ENCODE data around the gene MEA1. TPM values are rescaled to one million over a fixed set of nuclear protein-coding genes. Genes with fewer than 3 reads are reported as not detected.

Gene MEA1
- total and polyA plus RNA-seq, 10 of the 15 experiments (the other 5 are each of a cell fraction or from before 2014, with no cell fraction given): 59.1 to 148 (median 96.4) TPM

DNA sequence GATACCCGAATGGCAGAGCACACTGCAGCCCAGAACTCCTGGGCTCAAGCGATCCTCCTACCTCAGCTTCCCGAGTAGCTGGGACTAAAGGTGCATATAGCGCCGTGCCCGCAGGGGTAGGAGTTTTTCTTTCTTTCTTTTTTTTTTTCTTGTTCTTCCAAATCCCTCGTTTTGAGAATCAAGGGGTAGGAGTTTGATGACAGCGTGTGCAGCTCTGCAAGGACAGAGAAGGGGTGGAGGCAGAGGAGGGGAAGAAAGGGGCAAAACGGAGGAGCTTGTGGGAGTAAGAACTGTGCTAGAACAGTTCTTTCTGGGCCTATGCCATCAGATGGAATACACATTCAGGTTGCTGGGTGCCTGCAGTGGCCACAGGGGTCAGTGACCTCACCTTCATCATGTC lies 23.0 kb upstream of the MEA1 start:
- Histone ChIP-seq H3K4me1 (ENCODE audit: control insufficient read depth, insufficient read depth, low read length) (no peaks in the 10 kb centered on the region), H3K9me3 (replicated peaks; ENCODE audit: control insufficient read depth, insufficient read depth, low read length) (no peaks in the 10 kb centered on the region), H3K79me2 (ENCODE audit: control insufficient read depth, insufficient read depth, low read length) (no peaks in the 10 kb centered on the region), H3K4me2 (ENCODE audit: control insufficient read depth, insufficient read depth) (no peak overlapping the region), H3K9ac (ENCODE audit: control insufficient read depth, insufficient read depth, low read length) (no peak overlapping the region), H3K4me3 (no peak overlapping the region), H3K27ac (ENCODE audit: control insufficient read depth, insufficient read depth) (no peak overlapping the region), H2AFZ (ENCODE audit: control insufficient read depth, low read depth, low read length) (no peak overlapping the region), H3K27me3 (replicated peaks in 1 of 2; ENCODE audit: control insufficient read depth in 2 of 2, insufficient read depth in 2 of 2, low read length in 1 of 2) (no peaks in the 10 kb centered on the region), H4K20me1 (ENCODE audit: control insufficient read depth, insufficient read depth) (no peaks in the 10 kb centered on the region), H3K36me3 (ENCODE audit: control insufficient read depth in 2 of 2, insufficient read depth in 2 of 2, low read length in 1 of 2) (peaks cover 11 to 12% of the 10 kb centered on the region in 2 experiments)
- WGBS (ENCODE audit: insufficient coverage, insufficient replicate concordance, low lambda C conversion rate, missing lambda C conversion rate): 86% methylated on average over 9 of the region's 9 CpGs
- ChIA-PET SMC1A (ENCODE audit: uncharacterized antibody, unreplicated experiment) (no interaction called here), POLR2A (interaction anchor here (0.7 to 0.9 kb wide), 2 partner anchors 18 to 102 kb away, joined by 3 to 4 read pairs; partner anchors contain the start of gene CUL7), RAD21 (ENCODE audit: unreplicated experiment) (no interaction called here), CTCF (interaction anchor here (0.6 kb wide), 1 partner anchor 18 kb away, joined by 4 read pairs; no protein-coding TSS in a partner anchor)
- no TSS peak for BruUV-seq (replicated peaks)
- in situ Hi-C loops (cut with MboI): no loop called here
- no peak for FAIRE-seq
- ATAC-seq: no peak
- no peak for DNase-seq (ENCODE audit: low read depth, low spot score)
- intact Hi-C loops (cut with micrococcal nuclease; ENCODE audit: unreplicated experiment): no loop called here
- TF ChIP-seq RB1 (IDR thresholded peaks at IDR 0.05; ENCODE audit: borderline replicate concordance) (no peak), PRDM15 (CRISPR knock-in tag; IDR thresholded peaks at IDR 0.05) (no peak), ZSCAN29 (IDR thresholded peaks at IDR 0.05) (no peak), MYC (IDR thresholded peaks at IDR 0.05; ENCODE audit: insufficient read depth, insufficient read length, insufficient replicate concordance, low read length, severe bottlenecking) (no peak), IRF4 (IDR thresholded peaks at IDR 0.05; ENCODE audit: low read depth, low read length) (no peak), BHLHE40 (IDR thresholded peaks at IDR 0.05; ENCODE audit: borderline replicate concordance in 1 of 2, low read depth in 2 of 2, low read length in 1 of 2) (no peak), CEBPZ (IDR thresholded peaks at IDR 0.05; ENCODE audit: low read depth, low read length) (no peak), ZNF384 (IDR thresholded peaks at IDR 0.05; ENCODE audit: borderline replicate concordance, low read depth, low read length) (no peak), MEF2A (IDR thresholded peaks at IDR 0.05; ENCODE audit: insufficient read depth, low read depth, low read length) (no peak), CHD4 (IDR thresholded peaks at IDR 0.05) (no peak), FOS (IDR thresholded peaks at IDR 0.05; ENCODE audit: borderline replicate concordance, extremely low read depth, insufficient read length) (no peak)
- TF ChIP-seq, protein P1, sequence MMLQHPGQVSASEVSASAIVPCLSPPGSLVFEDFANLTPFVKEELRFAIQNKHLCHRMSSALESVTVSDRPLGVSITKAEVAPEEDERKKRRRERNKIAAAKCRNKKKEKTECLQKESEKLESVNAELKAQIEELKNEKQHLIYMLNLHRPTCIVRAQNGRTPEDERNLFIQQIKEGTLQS (IDR thresholded peaks at IDR 0.05; ENCODE audit: borderline replicate concordance, extremely low read depth, low read depth, low read length): no peak
- TF ChIP-seq, protein P2, sequence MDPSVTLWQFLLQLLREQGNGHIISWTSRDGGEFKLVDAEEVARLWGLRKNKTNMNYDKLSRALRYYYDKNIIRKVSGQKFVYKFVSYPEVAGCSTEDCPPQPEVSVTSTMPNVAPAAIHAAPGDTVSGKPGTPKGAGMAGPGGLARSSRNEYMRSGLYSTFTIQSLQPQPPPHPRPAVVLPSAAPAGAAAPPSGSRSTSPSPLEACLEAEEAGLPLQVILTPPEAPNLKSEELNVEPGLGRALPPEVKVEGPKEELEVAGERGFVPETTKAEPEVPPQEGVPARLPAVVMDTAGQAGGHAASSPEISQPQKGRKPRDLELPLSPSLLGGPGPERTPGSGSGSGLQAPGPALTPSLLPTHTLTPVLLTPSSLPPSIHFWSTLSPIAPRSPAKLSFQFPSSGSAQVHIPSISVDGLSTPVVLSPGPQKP (IDR thresholded peaks at IDR 0.05; ENCODE audit: low read depth, low read length): no peak
